GM06990 (cell line): ENCODE data around the gene NSUN6.

ENCODE experiments used
- DNase-seq: peaks from one replicate; pipeline ENCODE4 v3.0.0-alpha.2; 2011; ENCODE audit not compliant: insufficient read length; ENCODE audit errors: extremely low read depth
- H3K27me3 ChIP-seq: replicated peaks from 2 replicates; pipeline ENCODE4 v1.6.0; 2011; ENCODE audit warnings: low read length; ENCODE audit not compliant: control insufficient read depth, insufficient read depth
- H3K36me3 ChIP-seq: 2 replicates; pipeline ENCODE4 v1.5.1; 2011; ENCODE audit warnings: low read length; ENCODE audit not compliant: control insufficient read depth, insufficient read depth
- H3K4me3 ChIP-seq: replicated peaks from 2 replicates; pipeline ENCODE4 v1.5.1; 2011; ENCODE audit warnings: low read depth, mild to moderate bottlenecking, control low read depth, low read length
- CTCF ChIP-seq: IDR thresholded peaks from 2 replicates; pipeline ENCODE4 v1.5.1; 2011; ENCODE audit warnings: low read length, control low read depth, mild to moderate bottlenecking, inconsistent platforms; ENCODE audit not compliant: insufficient read depth, poor library complexity, severe bottlenecking

Gene NSUN6

GRCh38 chr10:18687195-18687594 is 35.8 kb upstream of the NSUN6 start:
- no peak for DNase-seq
- no peaks in the 10 kb centered on the region for H3K27me3 ChIP-seq
- no peak overlapping the region for H3K4me3 ChIP-seq
- no peaks in the 10 kb centered on the region for H3K36me3 ChIP-seq
- TF ChIP-seq CTCF, result no peak

GRCh38 chr10:18685555-18685954 is 34.2 kb upstream of the NSUN6 start:
- no peak for TF ChIP-seq CTCF
- Histone ChIP-seq H3K4me3 (no peak overlapping the region), H3K36me3 (no peaks in the 10 kb centered on the region), H3K27me3 (no peaks in the 10 kb centered on the region)
- no peak for DNase-seq

- TF ChIP-seq CTCF, result no peak
- Histone ChIP-seq H3K4me3 (no peak overlapping the region), H3K36me3 (no peaks in the 10 kb centered on the region), H3K27me3 (no peaks in the 10 kb centered on the region)
- no peak for DNase-seq
Measured at GRCh38 chr10:18684953-18685352, 33.6 kb upstream of the NSUN6 start.

GRCh38 chr10:18684416-18684815 is 33.0 kb upstream of the NSUN6 start:
- Histone ChIP-seq H3K4me3 (no peak overlapping the region), H3K27me3 (no peaks in the 10 kb centered on the region), H3K36me3 (no peaks in the 10 kb centered on the region)
- DNase-seq, result no peak
- TF ChIP-seq CTCF, result no peak

- H3K27me3 ChIP-seq, result no peaks in the 10 kb centered on the region
- no peak for TF ChIP-seq CTCF
- no peak for DNase-seq
- no peak overlapping the region for H3K4me3 ChIP-seq
- H3K36me3 ChIP-seq, result no peaks in the 10 kb centered on the region
Measured at GRCh38 chr10:18683427-18683826, 32.0 kb upstream of the NSUN6 start.

GRCh38 chr10:18681971-18682411 is 30.6 kb upstream of the NSUN6 start:
- no peak for TF ChIP-seq CTCF
- Histone ChIP-seq H3K27me3 (no peaks in the 10 kb centered on the region), H3K36me3 (no peaks in the 10 kb centered on the region), H3K4me3 (no peak overlapping the region)
- DNase-seq, result no peak
